Activated T-cell treated with anti-CD3 and anti-CD28 coated beads for 24 hours (primary cell): Measurements from ENCODE around the gene NAA20.
A peak's percentile ranks its signal among the peaks of the same experiment; 100 is the strongest.

Experiments used
- DNase-seq: peaks from one replicate; pipeline ENCODE4 v3.0.0-alpha.2; 2020; ENCODE audit warnings: low read depth

Gene NAA20

GRCh38 chr20:20019123-20019522 lies 2.0 kb downstream of the NAA20 start:
- no peak for DNase-seq

GRCh38 chr20:20020908-20021307 lies 3.7 kb downstream of the NAA20 start:
- DNase-seq = no peak

- DNase-seq = no peak
These were observed 4.7 kb downstream of the NAA20 start for GRCh38 chr20:20021835-20022234.

- no peak for DNase-seq
These were observed 5.3 kb downstream of the NAA20 start for GRCh38 chr20:20022498-20022897.

- DNase-seq = no peak
These were observed 6.2 kb downstream of the NAA20 start for GRCh38 chr20:20023395-20023794.

- DNase-seq = no peak
These were observed 7.8 kb downstream of the NAA20 start for GRCh38 chr20:20024942-20025341.

GRCh38 chr20:20027284-20027683 lies 10.1 kb downstream of the NAA20 start:
- no peak for DNase-seq

- no peak for DNase-seq
These were observed 14.6 kb downstream of the NAA20 start for GRCh38 chr20:20031790-20032189.

GRCh38 chr20:20034486-20034885 lies 17.3 kb downstream of the NAA20 start:
- no peak for DNase-seq

- no peak for DNase-seq
These were observed 19.6 kb downstream of the NAA20 start for GRCh38 chr20:20036756-20037155.

- DNase-seq = no peak
These were observed 20.8 kb downstream of the NAA20 start for GRCh38 chr20:20037960-20038359.

GRCh38 chr20:20038586-20038985 lies 21.4 kb downstream of the NAA20 start:
- DNase-seq = no peak

GRCh38 chr20:20039752-20040387 lies 22.7 kb downstream of the NAA20 start:
- no peak for DNase-seq

- DNase-seq = no peak
These were observed 34.6 kb downstream of the NAA20 start for GRCh38 chr20:20051767-20052073.

GRCh38 chr20:20052074-20052970 lies 35.2 kb downstream of the NAA20 start, which contains the start of the genes CFAP61 and CRNKL1:
TSS of gene CFAP61 (plus strand) at chr20:20052532. CDS start at chr20:20056654, 4,122 bp downstream.
TSS of gene CRNKL1 (minus strand) at chr20:20052466. CDS start at chr20:20052342, 124 bp downstream.
- DNase-seq = peak; percentile 96

- no peak for DNase-seq
These were observed 43.3 kb downstream of the NAA20 start for GRCh38 chr20:20060234-20060998.

GRCh38 chr20:20063941-20064702 lies 47.0 kb downstream of the NAA20 start:
- DNase-seq = no peak

- no peak for DNase-seq
These were observed 48.2 kb downstream of the NAA20 start for GRCh38 chr20:20065361-20065760.

- DNase-seq = no peak
These were observed 53.9 kb downstream of the NAA20 start for GRCh38 chr20:20070871-20071726.

- no peak for DNase-seq
These were observed 56.7 kb downstream of the NAA20 start for GRCh38 chr20:20073801-20074371.

- DNase-seq = no peak
These were observed 57.9 kb downstream of the NAA20 start for GRCh38 chr20:20075032-20075431.
